Effector memory CD4-positive, alpha-beta T cell (primary cell): ENCODE results near the gene HAUS3.

Source experiments
- DNase-seq, 3 donors: peaks; one replicate each; pipeline ENCODE4 v3.0.0-alpha.2; 2020
- H3K27ac ChIP-seq: 2 replicates; pipeline ENCODE4 v1.7.0; 2013; ENCODE audit warnings: mild to moderate bottlenecking, low read length, moderate library complexity; ENCODE audit not compliant: insufficient read depth, poor library complexity, severe bottlenecking
- H3K27me3 ChIP-seq: replicated peaks from 2 replicates; pipeline ENCODE4 v1.7.0; 2013; ENCODE audit warnings: mild to moderate bottlenecking, low read length; ENCODE audit not compliant: insufficient read depth, control insufficient read depth, poor library complexity, severe bottlenecking
- H3K36me3 ChIP-seq: 2 replicates; pipeline ENCODE4 v1.7.0; 2013; ENCODE audit warnings: mild to moderate bottlenecking, low read length, moderate library complexity; ENCODE audit not compliant: control insufficient read depth, insufficient read depth
- H3K4me1 ChIP-seq: 2 replicates; pipeline ENCODE4 v1.7.0; 2013; ENCODE audit warnings: low read length, mild to moderate bottlenecking; ENCODE audit not compliant: control insufficient read depth, insufficient read depth, poor library complexity, severe bottlenecking
- H3K4me3 ChIP-seq: 2 replicates; pipeline ENCODE4 v1.7.0; 2013; ENCODE audit warnings: low read length, low read depth, mild to moderate bottlenecking; ENCODE audit not compliant: insufficient read depth, poor library complexity, severe bottlenecking
- H3K9me3 ChIP-seq: 2 replicates; pipeline ENCODE4 v1.7.0; 2013; ENCODE audit warnings: mild to moderate bottlenecking, low read length, moderate library complexity; ENCODE audit not compliant: control insufficient read depth

Gene HAUS3

GRCh38 chr4:2183394-2183793 is 58.5 kb downstream of the HAUS3 start:
- no peaks in the 10 kb centered on the region for H3K36me3 ChIP-seq
- no peak overlapping the region for H3K4me3 ChIP-seq
- H3K27me3 ChIP-seq: no peaks in the 10 kb centered on the region
- DNase-seq: no peak
- H3K27ac ChIP-seq: no peak overlapping the region
- H3K9me3 ChIP-seq: no peaks in the 10 kb centered on the region
- no peaks in the 10 kb centered on the region for H3K4me1 ChIP-seq

- Histone ChIP-seq H3K4me3 (no peak overlapping the region), H3K9me3 (no peaks in the 10 kb centered on the region), H3K4me1 (no peaks in the 10 kb centered on the region), H3K27ac (no peak overlapping the region), H3K27me3 (no peaks in the 10 kb centered on the region), H3K36me3 (no peaks in the 10 kb centered on the region)
- no peak for DNase-seq
Observed at GRCh38 chr4:2182994-2183393, 58.9 kb downstream of the HAUS3 start.

- H3K27ac ChIP-seq: no peak overlapping the region
- H3K36me3 ChIP-seq: no peaks in the 10 kb centered on the region
- H3K27me3 ChIP-seq: no peaks in the 10 kb centered on the region
- H3K9me3 ChIP-seq: no peaks in the 10 kb centered on the region
- no peak for DNase-seq
- H3K4me3 ChIP-seq: no peak overlapping the region
- H3K4me1 ChIP-seq: no peaks in the 10 kb centered on the region
Observed at GRCh38 chr4:2180410-2180809, 61.5 kb downstream of the HAUS3 start.

GRCh38 chr4:2179717-2180116 is 62.2 kb downstream of the HAUS3 start:
- Histone ChIP-seq H3K9me3 (no peaks in the 10 kb centered on the region), H3K27me3 (no peaks in the 10 kb centered on the region), H3K4me3 (no peak overlapping the region), H3K36me3 (no peaks in the 10 kb centered on the region), H3K27ac (no peak overlapping the region), H3K4me1 (no peaks in the 10 kb centered on the region)
- DNase-seq: no peak

DNA sequence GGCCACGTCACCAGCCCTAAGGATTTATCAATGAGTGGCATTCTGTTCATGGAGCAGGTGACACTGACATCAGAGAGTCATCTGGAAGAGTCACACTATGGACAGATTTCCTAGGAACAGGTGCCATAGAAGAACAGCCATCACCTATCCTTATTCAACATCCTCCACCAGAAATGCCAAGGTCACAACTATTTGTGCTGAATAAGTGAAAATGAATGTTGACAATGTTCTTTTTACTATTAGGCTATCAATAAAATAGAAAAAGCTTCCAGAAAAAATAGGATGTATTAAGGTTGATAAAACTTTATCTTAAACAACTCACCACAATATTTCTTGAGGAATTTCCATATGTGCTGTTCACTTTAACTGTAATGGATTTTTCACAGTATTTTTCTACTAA is 62.9 kb downstream of the HAUS3 start:
- Histone ChIP-seq H3K27me3 (no peaks in the 10 kb centered on the region), H3K36me3 (no peaks in the 10 kb centered on the region), H3K27ac (no peak overlapping the region), H3K9me3 (no peaks in the 10 kb centered on the region), H3K4me1 (no peaks in the 10 kb centered on the region), H3K4me3 (no peak overlapping the region)
- DNase-seq: no peak
